ENCODE measurements around the gene RAPGEF6. TPM values are rescaled to one million over a fixed set of nuclear protein-coding genes. Genes with fewer than 3 reads are reported as not detected.
A peak's percentile ranks its signal among the peaks of the same experiment; 100 is the strongest.

The RAPGEF6 gene
- total RNA-seq, 1 donor from 2014 or later = 18.9 TPM

DNA sequence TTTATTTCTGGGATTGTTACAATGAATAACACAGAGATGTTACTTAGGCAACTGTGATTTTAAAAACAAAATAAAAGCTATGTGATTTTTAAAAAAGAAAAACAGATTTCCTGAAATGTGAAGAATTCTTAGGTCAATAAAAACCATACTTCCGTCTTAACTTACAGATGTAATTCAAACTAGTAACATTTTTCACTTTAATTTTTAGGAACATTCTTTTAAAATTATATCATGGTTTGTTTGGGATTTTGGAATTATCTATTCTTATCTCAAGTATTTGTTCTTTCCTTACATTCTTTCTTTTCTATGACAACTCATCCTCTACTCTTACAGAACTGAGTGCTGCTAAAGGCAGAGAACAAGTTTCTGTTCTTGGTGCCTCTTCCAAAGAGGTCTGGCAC is 159.5 kb downstream of the RAPGEF6 start:
- peaks cover 23% of the 10 kb centered on the region for H3K4me1 Mint-ChIP-seq (ENCODE audit: unreplicated experiment)
- peaks cover 12% of the 10 kb centered on the region for H3K36me3 Mint-ChIP-seq (ENCODE audit: unreplicated experiment)
- peak overlapping the region; percentile 97 for H3K27ac Mint-ChIP-seq (ENCODE audit: unreplicated experiment)
- H3K27me3 Mint-ChIP-seq (ENCODE audit: unreplicated experiment) = no peaks in the 10 kb centered on the region
- TF ChIP-seq, protein P1, sequence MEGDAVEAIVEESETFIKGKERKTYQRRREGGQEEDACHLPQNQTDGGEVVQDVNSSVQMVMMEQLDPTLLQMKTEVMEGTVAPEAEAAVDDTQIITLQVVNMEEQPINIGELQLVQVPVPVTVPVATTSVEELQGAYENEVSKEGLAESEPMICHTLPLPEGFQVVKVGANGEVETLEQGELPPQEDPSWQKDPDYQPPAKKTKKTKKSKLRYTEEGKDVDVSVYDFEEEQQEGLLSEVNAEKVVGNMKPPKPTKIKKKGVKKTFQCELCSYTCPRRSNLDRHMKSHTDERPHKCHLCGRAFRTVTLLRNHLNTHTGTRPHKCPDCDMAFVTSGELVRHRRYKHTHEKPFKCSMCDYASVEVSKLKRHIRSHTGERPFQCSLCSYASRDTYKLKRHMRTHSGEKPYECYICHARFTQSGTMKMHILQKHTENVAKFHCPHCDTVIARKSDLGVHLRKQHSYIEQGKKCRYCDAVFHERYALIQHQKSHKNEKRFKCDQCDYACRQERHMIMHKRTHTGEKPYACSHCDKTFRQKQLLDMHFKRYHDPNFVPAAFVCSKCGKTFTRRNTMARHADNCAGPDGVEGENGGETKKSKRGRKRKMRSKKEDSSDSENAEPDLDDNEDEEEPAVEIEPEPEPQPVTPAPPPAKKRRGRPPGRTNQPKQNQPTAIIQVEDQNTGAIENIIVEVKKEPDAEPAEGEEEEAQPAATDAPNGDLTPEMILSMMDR (IDR thresholded peaks at IDR 0.05) = no peak
- no peak for DNase-seq (ENCODE audit: extremely low spot score, unreplicated experiment)
- H3K4me3 Mint-ChIP-seq (ENCODE audit: unreplicated experiment) = peak overlapping the region; percentile 50
- no peaks in the 10 kb centered on the region for H3K9me3 Mint-ChIP-seq (ENCODE audit: unreplicated experiment)

DNA sequence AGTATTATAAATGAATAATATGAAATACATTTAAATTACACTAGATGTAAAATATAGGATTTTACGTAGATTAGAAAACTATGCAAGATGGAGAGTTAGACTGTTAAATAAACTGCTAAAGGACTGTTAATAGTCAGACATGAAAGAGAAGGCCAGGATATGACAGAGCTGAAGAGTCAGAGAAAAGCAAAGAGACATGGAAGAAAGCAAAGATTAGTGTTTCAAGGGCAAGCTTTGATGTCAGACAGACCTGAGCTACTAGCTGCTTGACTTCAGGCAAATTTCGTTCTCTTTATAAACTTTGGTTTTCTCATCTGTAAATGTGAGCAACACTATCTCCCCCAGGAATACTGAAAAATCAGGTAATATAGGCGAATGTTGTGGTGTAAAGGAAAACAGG is 161.3 kb downstream of the RAPGEF6 start:
- H3K4me1 Mint-ChIP-seq (ENCODE audit: unreplicated experiment) = peaks cover 23% of the 10 kb centered on the region
- no peaks in the 10 kb centered on the region for H3K27me3 Mint-ChIP-seq (ENCODE audit: unreplicated experiment)
- peaks cover 8% of the 10 kb centered on the region for H3K36me3 Mint-ChIP-seq (ENCODE audit: unreplicated experiment)
- H3K27ac Mint-ChIP-seq (ENCODE audit: unreplicated experiment) = peak overlapping the region; percentile 97
- no peak for DNase-seq (ENCODE audit: extremely low spot score, unreplicated experiment)
- H3K9me3 Mint-ChIP-seq (ENCODE audit: unreplicated experiment) = no peaks in the 10 kb centered on the region
- TF ChIP-seq, protein P1 (IDR thresholded peaks at IDR 0.05) = no peak
- H3K4me3 Mint-ChIP-seq (ENCODE audit: unreplicated experiment) = no peak overlapping the region

DNA sequence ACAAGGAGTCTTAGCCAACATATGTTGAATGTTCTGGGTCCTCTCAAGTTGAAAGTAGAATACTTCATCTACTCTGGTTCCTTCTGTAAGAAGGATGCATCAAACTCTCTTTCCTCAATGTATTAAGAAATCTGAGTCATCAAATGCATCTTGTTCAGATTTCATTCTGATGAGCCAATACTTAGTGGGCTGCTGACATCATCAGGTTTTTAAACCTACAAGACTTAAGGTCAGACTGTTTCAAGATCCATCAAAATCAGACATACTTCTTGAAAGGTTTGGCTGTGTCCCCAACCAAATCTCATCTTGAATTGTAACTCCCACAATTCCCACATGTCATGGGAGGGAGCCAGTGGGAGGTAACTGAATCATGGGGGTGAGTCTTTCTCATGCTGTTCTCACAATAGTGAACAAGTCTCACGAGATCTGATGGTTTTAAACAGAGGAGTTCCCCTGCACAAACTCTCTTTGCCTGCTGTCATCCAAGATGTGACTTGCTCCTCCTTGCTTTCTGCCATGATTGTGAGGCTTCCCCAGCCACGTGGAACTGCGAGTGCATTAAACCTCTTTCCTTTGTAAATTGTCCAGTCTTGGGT is 168.8 kb downstream of the RAPGEF6 start:
- Mint-ChIP-seq H3K27me3 (ENCODE audit: unreplicated experiment) (no peaks in the 10 kb centered on the region), H3K4me3 (ENCODE audit: unreplicated experiment) (no peak overlapping the region), H3K27ac (ENCODE audit: unreplicated experiment) (no peak overlapping the region), H3K4me1 (ENCODE audit: unreplicated experiment) (peaks cover 6% of the 10 kb centered on the region), H3K9me3 (ENCODE audit: unreplicated experiment) (no peaks in the 10 kb centered on the region), H3K36me3 (ENCODE audit: unreplicated experiment) (peaks cover 29% of the 10 kb centered on the region)
- TF ChIP-seq, protein P1 (IDR thresholded peaks at IDR 0.05) = no peak
- no peak for DNase-seq (ENCODE audit: extremely low spot score, unreplicated experiment)

DNA sequence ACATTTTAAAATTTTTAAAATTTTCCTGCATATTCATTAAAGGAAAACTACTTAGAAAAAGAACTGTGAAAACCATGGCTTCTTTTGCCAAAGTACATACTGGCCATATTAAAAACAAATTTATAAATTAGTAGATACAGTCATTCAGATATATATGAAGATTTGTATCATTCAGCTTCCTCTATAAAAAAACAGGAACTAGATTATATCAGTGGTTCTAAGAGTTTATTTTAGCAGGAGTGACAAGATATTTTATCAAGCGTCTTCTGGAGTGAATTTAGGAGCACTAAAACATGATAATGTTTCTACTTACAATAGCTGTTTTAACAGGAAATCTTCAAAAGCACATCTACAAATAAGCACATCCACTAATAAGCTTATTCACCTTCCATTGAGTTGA is 171.4 kb downstream of the RAPGEF6 start:
- Mint-ChIP-seq H3K4me3 (ENCODE audit: unreplicated experiment) (no peak overlapping the region), H3K4me1 (ENCODE audit: unreplicated experiment) (peaks cover 8% of the 10 kb centered on the region), H3K27ac (ENCODE audit: unreplicated experiment) (no peak overlapping the region), H3K27me3 (ENCODE audit: unreplicated experiment) (no peaks in the 10 kb centered on the region), H3K9me3 (ENCODE audit: unreplicated experiment) (no peaks in the 10 kb centered on the region), H3K36me3 (ENCODE audit: unreplicated experiment) (peaks cover 31% of the 10 kb centered on the region)
- no peak for DNase-seq (ENCODE audit: extremely low spot score, unreplicated experiment)
- TF ChIP-seq, protein P1 (IDR thresholded peaks at IDR 0.05) = no peak

DNA sequence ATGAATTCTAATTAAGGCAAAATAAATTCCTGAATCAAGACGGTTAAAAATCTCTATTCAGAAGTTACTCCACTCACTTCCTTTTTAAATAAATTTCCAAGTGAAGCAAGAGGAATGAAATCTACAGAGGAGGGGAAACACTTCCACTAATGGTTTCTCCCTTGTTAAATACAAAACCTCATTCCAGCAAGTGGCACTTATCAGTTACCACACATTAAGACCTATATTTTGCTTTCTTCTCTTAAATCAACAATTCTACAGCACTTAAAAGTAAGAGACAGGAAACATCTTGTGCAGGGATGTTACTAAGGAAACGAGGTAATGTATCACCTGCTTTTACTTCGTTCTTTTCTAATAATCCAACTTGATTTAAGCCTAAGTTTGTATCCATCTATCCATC is 172.6 kb downstream of the RAPGEF6 start:
- no peaks in the 10 kb centered on the region for H3K27me3 Mint-ChIP-seq (ENCODE audit: unreplicated experiment)
- DNase-seq (ENCODE audit: extremely low spot score, unreplicated experiment) = no peak
- H3K27ac Mint-ChIP-seq (ENCODE audit: unreplicated experiment) = no peak overlapping the region

More for the DNA sequence above, 172.6 kb downstream of the RAPGEF6 start:
- TF ChIP-seq, protein P1 (IDR thresholded peaks at IDR 0.05) = no peak
- H3K4me1 Mint-ChIP-seq (ENCODE audit: unreplicated experiment) = peaks cover 8% of the 10 kb centered on the region
- H3K9me3 Mint-ChIP-seq (ENCODE audit: unreplicated experiment) = no peaks in the 10 kb centered on the region
- H3K36me3 Mint-ChIP-seq (ENCODE audit: unreplicated experiment) = peaks cover 25% of the 10 kb centered on the region
- no peak overlapping the region for H3K4me3 Mint-ChIP-seq (ENCODE audit: unreplicated experiment)

All from osteocyte (in vitro differentiated cells).